IMR-90 (cell line): ENCODE results near the gene HNRNPH3. TPM values are rescaled to one million over a fixed set of nuclear protein-coding genes. Genes with fewer than 3 reads are reported as not detected.

ENCODE experiments used
- ATAC-seq: fragments of 200-7000 bp; cut with Tn5 transposase; 2 replicates; pipeline ENCODE4 v1.9.1; 2020; ENCODE audit warnings: low read depth, mild to moderate bottlenecking, moderate library complexity
- BruUV-seq: library from RNA; stranded (reverse); fragments of 400-500 nt; replicated peaks from 2 replicates; lab custom pipeline; 2021; lab: Mats Ljungman, UMichigan
- CTCF ChIA-PET: fragments of 300-600 bp; formaldehyde crosslinking; extraction: SDS; loops from one replicate; lab custom pipeline; 2021; ENCODE audit warnings: antibody characterized with exemption; lab: Yijun Ruan, JAX
- POLR2A ChIA-PET: fragments of 300-600 bp; sonication (Branson Sonifier 250); formaldehyde crosslinking; loops from one replicate; lab custom pipeline; 2022; ENCODE audit warnings: antibody characterized with exemption; ENCODE audit not compliant: unreplicated experiment; lab: Charles Lee
- DNase-seq: peaks from one replicate; pipeline ENCODE4 v3.0.0; 2013
- H2AFZ ChIP-seq: replicated peaks from 2 replicates; pipeline ENCODE3; 2013; ENCODE audit warnings: low read length, mild to moderate bottlenecking; ENCODE audit not compliant: poor library complexity
- H2AK5ac ChIP-seq: 2 replicates; pipeline ENCODE4 v1.6.1; 2013; ENCODE audit warnings: low read depth, low read length, inconsistent platforms
- H2AK9ac ChIP-seq: replicated peaks from 2 replicates; pipeline ENCODE3; 2013; ENCODE audit warnings: mild to moderate bottlenecking, low read depth, low read length, moderate library complexity; ENCODE audit not compliant: poor library complexity
- H2BK120ac ChIP-seq: 2 replicates; pipeline ENCODE4 v1.6.1; 2013; ENCODE audit warnings: low read depth, low read length, inconsistent platforms
- H2BK15ac ChIP-seq: 3 replicates; pipeline ENCODE4 v1.6.1; 2013; ENCODE audit warnings: low read depth, low read length, inconsistent platforms
- H2BK20ac ChIP-seq: 2 replicates; pipeline ENCODE4 v1.6.1; 2013; ENCODE audit warnings: low read depth, mild to moderate bottlenecking, inconsistent platforms, low read length, moderate library complexity
- H2BK5ac ChIP-seq: 2 replicates; pipeline ENCODE4 v1.6.1; 2013; ENCODE audit warnings: mild to moderate bottlenecking, low read depth, low read length, inconsistent platforms; ENCODE audit not compliant: poor library complexity, severe bottlenecking
- H3K14ac ChIP-seq: replicated peaks from 2 replicates; pipeline ENCODE4 v1.6.1; 2013; ENCODE audit warnings: low read depth, low read length, inconsistent platforms
- H3K18ac ChIP-seq: 2 replicates; pipeline ENCODE4 v1.6.1; 2013; ENCODE audit warnings: low read depth, low read length, control low read depth
- H3K23ac ChIP-seq: 2 replicates; pipeline ENCODE4 v1.6.1; 2013; ENCODE audit warnings: low read depth, low read length, inconsistent platforms
- H3K27ac ChIP-seq: 2 replicates; pipeline ENCODE4 v1.5.1; 2013; ENCODE audit warnings: mild to moderate bottlenecking, control low read depth, low read length; ENCODE audit not compliant: insufficient read depth
- H3K27me3 ChIP-seq: 2 replicates; pipeline ENCODE4 v1.6.1; 2013; ENCODE audit warnings: low read length; ENCODE audit not compliant: control insufficient read depth, insufficient read depth
- H3K36me3 ChIP-seq: 2 replicates; pipeline ENCODE4 v1.6.1; 2013; ENCODE audit warnings: low read length, mixed read lengths; ENCODE audit not compliant: control insufficient read depth, insufficient read depth
- H3K4ac ChIP-seq: 2 replicates; pipeline ENCODE4 v1.6.1; 2013; ENCODE audit warnings: low read depth, low read length, inconsistent platforms
- H3K4me1 ChIP-seq: 2 replicates; pipeline ENCODE4 v1.6.1; 2013; ENCODE audit warnings: low read length, mixed read lengths; ENCODE audit not compliant: control insufficient read depth, insufficient read depth
- H3K4me2 ChIP-seq: 2 replicates; pipeline ENCODE4 v1.6.1; 2013; ENCODE audit warnings: low read depth, mild to moderate bottlenecking, control low read depth, low read length, moderate library complexity
- H3K4me3 ChIP-seq: 2 replicates; pipeline ENCODE4 v1.5.1; 2013; ENCODE audit warnings: low read depth, mild to moderate bottlenecking, control low read depth, low read length, moderate library complexity; ENCODE audit not compliant: insufficient read depth
- H3K56ac ChIP-seq: 2 replicates; pipeline ENCODE4 v1.6.1; 2013; ENCODE audit warnings: low read length, inconsistent platforms; ENCODE audit not compliant: insufficient read depth; ENCODE audit errors: extremely low read depth
- H3K79me1 ChIP-seq, 2 experiments: 2 replicates each; pipeline ENCODE4 v1.6.1; 2013; ENCODE audit warnings: low read length in 2 of 2, inconsistent platforms in 1 of 2, low read depth in 1 of 2
- H3K9ac ChIP-seq: 2 replicates; pipeline ENCODE4 v1.6.1; 2013; ENCODE audit warnings: low read depth, low read length, control low read depth
- H3K9me1 ChIP-seq: 2 replicates; pipeline ENCODE4 v1.6.1; 2013; ENCODE audit warnings: low read length, inconsistent platforms; ENCODE audit not compliant: insufficient read depth
- H3K9me3 ChIP-seq: 2 replicates; pipeline ENCODE4 v1.6.1; 2013; ENCODE audit warnings: low read length; ENCODE audit not compliant: control insufficient read depth, insufficient read depth
- H4K20me1 ChIP-seq: 2 replicates; pipeline ENCODE4 v1.6.1; 2013; ENCODE audit warnings: low read length, inconsistent platforms; ENCODE audit not compliant: insufficient read depth
- H4K5ac ChIP-seq: 2 replicates; pipeline ENCODE4 v1.6.1; 2013; ENCODE audit warnings: mild to moderate bottlenecking, low read depth, low read length, control low read depth
- H4K8ac ChIP-seq, 2 experiments: 2 replicates each; pipeline ENCODE4 v1.6.1; 2013; ENCODE audit warnings: low read depth in 2 of 2, low read length in 2 of 2, control low read depth in 1 of 2, inconsistent platforms in 1 of 2
- H4K91ac ChIP-seq: 2 replicates; pipeline ENCODE4 v1.6.1; 2013; ENCODE audit warnings: low read depth, low read length, inconsistent platforms; ENCODE audit not compliant: insufficient read depth
- MXI1 ChIP-seq: IDR thresholded peaks from 2 replicates; pipeline ENCODE4 v1.6.1; 2012; ENCODE audit warnings: low read depth, mild to moderate bottlenecking, low read length, moderate library complexity, borderline replicate concordance
- NFE2L2 ChIP-seq: fragments of 150-350 bp; IDR thresholded peaks from 2 replicates; pipeline ENCODE4 v1.6.1; 2016; ENCODE audit warnings: low read depth, mild to moderate bottlenecking, low read length
- RCOR1 ChIP-seq: IDR thresholded peaks from 2 replicates; pipeline ENCODE4 v1.6.1; 2012; ENCODE audit warnings: mild to moderate bottlenecking, low read length, improper control_type of control experiment; ENCODE audit not compliant: insufficient replicate concordance
- WGBS, 2 experiments: methylation state at CpG; one replicate each; pipeline versions ENCODE4 v1.1.5 to v1.1.7; 2013; ENCODE audit warnings: missing lambda C conversion rate in 2 of 2; ENCODE audit not compliant: insufficient read length in 1 of 2; ENCODE audit errors: extremely low coverage in 2 of 2; 5-methylcytosine and 5-hydroxymethylcytosine counted together
- dilution Hi-C: fragments of 300-500 bp; cut with HindIII; formaldehyde crosslinking; loops from one replicate; pipeline ENCODE4 v1.14.3; 2018; ENCODE audit warnings: low sequenced_read_pairs; ENCODE audit not compliant: unreplicated experiment
- in situ Hi-C: fragments of 300-500 bp; cut with MboI; formaldehyde crosslinking; loops from 3 replicates; pipeline ENCODE4 v1.14.3; 2019; ENCODE audit warnings: low sequenced_read_pairs, inconsistent platforms, mixed read lengths
- intact Hi-C: fragments of 100-400 bp; cut with micrococcal nuclease; formaldehyde crosslinking; loops from 2 replicates; pipeline ENCODE4 v1.10.0; 2022
- polyA plus RNA-seq, 3 experiments: library from polyadenylated mRNA; depleted of rRNA; stranded (reverse); fragments of >200 nt; gene quantifications; 2 replicates each; pipeline ENCODE4 v1.2.3, GENCODE V29; 2012; ENCODE audit warnings: low replicate concordance in 1 of 3
- total RNA-seq: library from RNA; depleted of rRNA; stranded (reverse); fragments of >200 nt; gene quantifications from 2 replicates; pipeline ENCODE4 v1.2.3, GENCODE V29; 2012

HNRNPH3 gene
- total and polyA plus RNA-seq, 2 of the 4 experiments (the other 2 are of a cell fraction): 10.6 to 142 TPM

- intact Hi-C loops (no loop called here), dilution Hi-C loops (no loop called here), in situ Hi-C loops (no loop called here)
- peak overlapping the region in 1 of 2 experiments; percentile 83; a peak in 2 of 4 replicates for H4K8ac ChIP-seq
- H2AK9ac ChIP-seq: no peak overlapping the region
- H3K4me3 ChIP-seq: no peak overlapping the region
- peak overlapping the region; percentile 43; the same call in 1 of the 2 replicates for H3K4ac ChIP-seq
- H3K9ac ChIP-seq: no peak overlapping the region
- BruUV-seq: no TSS peak
- peak overlapping the region; percentile 18; the same call in 1 of the 2 replicates for H3K18ac ChIP-seq
- peaks cover 10% of the 10 kb centered on the region for H3K4me1 ChIP-seq
- H2BK20ac ChIP-seq: peak overlapping the region; percentile 76; the same call in 1 of the 2 replicates
- no peak overlapping the region for H2AK5ac ChIP-seq
- H4K5ac ChIP-seq: peak overlapping the region; percentile 21; the same call in 1 of the 2 replicates
- no peaks in the 10 kb centered on the region for H3K36me3 ChIP-seq
- DNase-seq (no peak), ATAC-seq (no peak)
- POLR2A ChIA-PET: no interaction called here
- peaks cover 20% of the 10 kb centered on the region; the same call in 1 of the 2 replicates for H4K20me1 ChIP-seq
- H2BK15ac ChIP-seq: no peak overlapping the region
- TF ChIP-seq MXI1 (no peak), RCOR1 (no peak), NFE2L2 (no peak)
- peaks cover 4% of the 10 kb centered on the region; the same call in 1 of the 2 replicates for H3K9me1 ChIP-seq
- CTCF ChIA-PET: interaction anchor here (0.5 to 0.7 kb wide), 3 partner anchors 27 to 453 kb away, joined by 3 read pairs; no protein-coding TSS in a partner anchor
- peak overlapping the region; percentile 12; the same call in 1 of the 2 replicates for H4K91ac ChIP-seq
- no peak overlapping the region for H3K56ac ChIP-seq
- H3K9me3 ChIP-seq: no peaks in the 10 kb centered on the region
- 0 out of 2 replicates have a peak overlapping the region, but pooled peaks have one; percentile 19 for H3K27ac ChIP-seq
- peak overlapping the region; percentile 87 for H2BK5ac ChIP-seq
- H3K79me1 ChIP-seq: peaks cover 4 to 25% of the 10 kb centered on the region in 2 experiments; a peak in 3 of 4 replicates
- H2AFZ ChIP-seq: no peak overlapping the region
- no peaks in the 10 kb centered on the region for H3K27me3 ChIP-seq
- H2BK120ac ChIP-seq: peak overlapping the region; percentile 69
- WGBS, 2 experiments: no CpG with 5 or more reads among the region's 1 CpG
- H3K23ac ChIP-seq: peak overlapping the region; percentile 76
- peak overlapping the region; percentile 5; the same call in 1 of the 2 replicates for H3K4me2 ChIP-seq
- peak overlapping the region; percentile 80 for H3K14ac ChIP-seq
Observed at GRCh38 chr10:68329506-68329861, 2.4 kb upstream of the HNRNPH3 start.
